ENCODE measurements around the gene SPAG6.
A peak's percentile ranks its signal among the peaks of the same experiment; 100 is the strongest.

The SPAG6 gene

GRCh38 chr10:22318772-22319171 is 26.5 kb upstream of the SPAG6 start:
- peaks cover 3 to 9% of the 10 kb centered on the region in 2 donors for H3K36me3 Mint-ChIP-seq
- H3K4me3 Mint-ChIP-seq = no peak overlapping the region
- no peak overlapping the region for H3K27ac Mint-ChIP-seq
- H3K27me3 Mint-ChIP-seq = no peaks in the 10 kb centered on the region
- peaks cover 19 to 45% of the 10 kb centered on the region in 2 donors for H3K4me1 Mint-ChIP-seq
- DNase-seq = no peak
- no peak for ATAC-seq (replicated peaks)
- H3K9me3 Mint-ChIP-seq = no peaks in the 10 kb centered on the region

GRCh38 chr10:22319547-22319979 is 25.7 kb upstream of the SPAG6 start:
- Mint-ChIP-seq H3K4me3 (peak overlapping the region; percentile 86 to 90), H3K27me3 (no peaks in the 10 kb centered on the region), H3K9me3 (no peaks in the 10 kb centered on the region), H3K36me3 (peaks cover 3 to 9% of the 10 kb centered on the region in 2 donors), H3K27ac (peak overlapping the region; percentile 95), H3K4me1 (peaks cover 25 to 53% of the 10 kb centered on the region in 2 donors)
- DNase-seq (no peak), ATAC-seq (replicated peaks) (no peak)

DNA sequence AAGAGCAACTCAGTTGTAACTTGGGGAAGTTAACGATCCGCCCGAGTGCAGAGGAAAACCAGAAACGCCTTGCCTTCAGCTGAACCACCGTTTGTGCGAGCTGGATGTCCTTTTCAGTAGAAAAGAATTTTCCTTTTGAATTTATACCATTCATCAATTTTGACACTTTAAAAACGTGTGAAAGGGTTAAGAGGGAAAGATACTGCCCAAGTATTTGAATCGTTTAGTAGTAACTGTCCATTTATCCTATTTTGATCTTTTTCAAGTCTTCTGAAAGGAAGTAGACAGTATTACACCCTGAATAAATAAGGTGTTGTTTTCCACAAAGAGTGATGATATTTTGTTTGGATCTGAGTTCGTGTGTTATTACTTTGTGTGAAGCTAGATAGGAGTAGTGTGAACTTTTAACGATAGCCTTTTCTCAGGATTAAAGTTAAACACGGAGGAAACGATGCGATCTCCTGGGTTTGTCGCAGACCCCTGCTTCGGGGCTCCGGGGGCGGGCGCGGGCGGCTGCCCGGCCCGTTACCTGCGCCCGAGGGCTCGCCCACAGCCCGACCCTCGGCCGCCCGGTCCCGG is 25.2 kb upstream of the SPAG6 start:
- ATAC-seq (replicated peaks) (no peak), DNase-seq (no peak)
- H3K4me1 Mint-ChIP-seq = peaks cover 25 to 54% of the 10 kb centered on the region in 2 donors
- peak overlapping the region; percentile 95 for H3K27ac Mint-ChIP-seq
- no peaks in the 10 kb centered on the region for H3K27me3 Mint-ChIP-seq
- no peaks in the 10 kb centered on the region for H3K9me3 Mint-ChIP-seq
- peak overlapping the region; percentile 86 to 90 for H3K4me3 Mint-ChIP-seq
- peaks cover 3 to 9% of the 10 kb centered on the region in 2 donors for H3K36me3 Mint-ChIP-seq

DNA sequence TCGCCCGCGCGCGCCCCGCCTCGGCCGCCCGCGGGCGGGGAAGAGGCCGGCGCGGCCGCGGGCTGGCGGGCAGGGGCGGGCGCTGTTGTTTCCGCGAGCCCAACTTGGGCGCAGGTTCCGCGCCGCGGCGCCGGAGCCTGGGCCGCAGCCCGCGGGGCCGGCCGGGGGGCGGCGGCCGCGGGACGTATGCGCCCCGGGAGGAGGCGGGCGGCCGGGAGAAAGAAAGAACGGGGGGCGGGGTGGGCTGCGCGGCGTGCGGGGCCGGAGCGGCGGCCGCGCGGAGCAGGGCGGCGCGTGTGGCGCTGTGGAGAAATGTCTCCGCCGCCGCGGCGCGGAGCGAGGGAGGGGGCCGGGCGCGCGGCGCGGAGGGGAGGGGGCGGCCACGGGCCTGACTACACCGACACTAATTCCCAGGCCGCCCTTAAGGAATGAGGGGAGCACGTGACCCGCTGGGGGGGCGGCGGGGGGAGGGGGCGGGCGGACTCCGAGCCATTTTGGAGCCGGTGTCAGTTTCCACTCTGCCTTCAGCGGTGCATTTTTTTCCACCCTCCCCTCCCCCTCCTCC is 24.6 kb upstream of the SPAG6 start, which contains the start of gene BMI1:
Gene BMI1, plus strand, starts transcription at position 509 of the 565 bp plus-strand sequence. CDS start 5,351 bp downstream, outside the sequence.
- Mint-ChIP-seq H3K27ac (peak within 1 kb of the TSS; percentile 97), H3K9me3 (no peaks in the 10 kb centered on the region), H3K4me1 (peaks cover 27 to 49% of the 10 kb centered on the region in 2 donors), H3K27me3 (no peaks in the 10 kb centered on the region), H3K36me3 (peaks cover 2 to 9% of the 10 kb centered on the region in 2 donors), H3K4me3 (peak within 1 kb of the TSS; percentile 90 to 92)
- DNase-seq (peak; percentile 37), ATAC-seq (replicated peaks) (peak; percentile 19 to 20)

DNA sequence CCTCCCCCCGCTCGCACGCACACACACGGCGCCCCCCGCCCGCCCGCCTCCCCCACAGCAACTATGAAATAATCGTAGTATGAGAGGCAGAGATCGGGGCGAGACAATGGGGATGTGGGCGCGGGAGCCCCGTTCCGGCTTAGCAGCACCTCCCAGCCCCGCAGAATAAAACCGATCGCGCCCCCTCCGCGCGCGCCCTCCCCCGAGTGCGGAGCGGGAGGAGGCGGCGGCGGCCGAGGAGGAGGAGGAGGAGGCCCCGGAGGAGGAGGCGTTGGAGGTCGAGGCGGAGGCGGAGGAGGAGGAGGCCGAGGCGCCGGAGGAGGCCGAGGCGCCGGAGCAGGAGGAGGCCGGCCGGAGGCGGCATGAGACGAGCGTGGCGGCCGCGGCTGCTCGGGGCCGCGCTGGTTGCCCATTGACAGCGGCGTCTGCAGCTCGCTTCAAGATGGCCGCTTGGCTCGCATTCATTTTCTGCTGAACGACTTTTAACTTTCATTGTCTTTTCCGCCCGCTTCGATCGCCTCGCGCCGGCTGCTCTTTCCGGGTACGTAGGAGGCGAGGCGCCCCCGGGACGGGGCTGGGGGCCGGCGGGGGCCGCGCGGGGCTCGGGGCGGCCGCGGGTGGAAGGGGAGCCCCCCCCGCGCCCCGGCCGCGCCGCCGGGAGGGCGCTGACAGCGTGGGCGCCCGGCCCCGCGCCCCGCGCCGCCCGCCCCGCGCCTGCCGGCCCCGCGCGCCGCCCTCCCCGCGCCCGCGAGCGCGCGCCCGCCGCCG is 24.0 kb upstream of the SPAG6 start:
- H3K27ac Mint-ChIP-seq = peak overlapping the region; percentile 97
- ATAC-seq (replicated peaks) (peak; percentile 29 to 31), DNase-seq (peak; percentile 55)
- H3K9me3 Mint-ChIP-seq = no peaks in the 10 kb centered on the region
- peaks cover 1 to 9% of the 10 kb centered on the region in 2 donors for H3K36me3 Mint-ChIP-seq
- H3K27me3 Mint-ChIP-seq = no peaks in the 10 kb centered on the region
- peaks cover 28 to 54% of the 10 kb centered on the region in 2 donors for H3K4me1 Mint-ChIP-seq
- H3K4me3 Mint-ChIP-seq = peak overlapping the region; percentile 90 to 92

DNA sequence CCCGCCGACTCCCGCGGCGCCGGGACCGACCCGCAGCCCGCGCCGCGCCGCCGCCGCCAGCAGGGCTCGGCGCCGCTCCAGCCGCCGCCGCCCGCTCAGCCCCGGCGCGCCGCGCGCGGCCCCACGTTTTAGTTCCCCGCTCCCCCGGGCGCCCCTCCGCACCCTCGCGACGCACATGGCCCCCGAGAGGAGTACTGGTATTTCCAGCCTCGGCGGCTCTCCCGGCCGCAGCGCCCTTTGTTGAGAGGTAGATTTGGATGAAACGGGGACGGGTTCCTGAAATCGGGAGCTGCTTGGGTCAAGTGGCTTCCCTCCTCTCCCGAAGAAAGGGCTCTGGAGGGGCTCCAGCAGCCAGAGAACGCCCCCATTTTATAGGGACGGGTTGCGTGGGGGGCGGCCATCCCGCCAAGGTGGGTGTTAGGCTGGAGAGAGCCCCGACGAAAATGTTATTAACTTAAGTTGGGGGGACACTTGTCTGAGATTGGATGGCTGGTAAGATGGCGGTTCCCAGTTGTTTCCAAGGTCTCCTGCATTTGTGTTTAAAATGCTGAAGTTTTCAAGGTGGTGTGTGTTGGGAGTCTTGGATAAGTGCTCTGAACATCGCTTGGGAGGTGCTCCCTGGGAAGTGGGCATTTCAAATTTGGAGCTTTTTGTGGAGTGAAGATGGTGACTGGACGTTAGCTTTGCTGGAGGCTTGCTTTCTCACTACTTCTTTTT is 23.2 kb upstream of the SPAG6 start:
- DNase-seq (no peak), ATAC-seq (replicated peaks) (peak; percentile 6 to 15)
- Mint-ChIP-seq H3K4me1 (peaks cover 28 to 57% of the 10 kb centered on the region in 2 donors), H3K36me3 (peaks cover 1 to 9% of the 10 kb centered on the region in 2 donors), H3K9me3 (no peaks in the 10 kb centered on the region), H3K27ac (peak overlapping the region; percentile 96), H3K4me3 (peak overlapping the region; percentile 87 to 91), H3K27me3 (no peaks in the 10 kb centered on the region)

DNA sequence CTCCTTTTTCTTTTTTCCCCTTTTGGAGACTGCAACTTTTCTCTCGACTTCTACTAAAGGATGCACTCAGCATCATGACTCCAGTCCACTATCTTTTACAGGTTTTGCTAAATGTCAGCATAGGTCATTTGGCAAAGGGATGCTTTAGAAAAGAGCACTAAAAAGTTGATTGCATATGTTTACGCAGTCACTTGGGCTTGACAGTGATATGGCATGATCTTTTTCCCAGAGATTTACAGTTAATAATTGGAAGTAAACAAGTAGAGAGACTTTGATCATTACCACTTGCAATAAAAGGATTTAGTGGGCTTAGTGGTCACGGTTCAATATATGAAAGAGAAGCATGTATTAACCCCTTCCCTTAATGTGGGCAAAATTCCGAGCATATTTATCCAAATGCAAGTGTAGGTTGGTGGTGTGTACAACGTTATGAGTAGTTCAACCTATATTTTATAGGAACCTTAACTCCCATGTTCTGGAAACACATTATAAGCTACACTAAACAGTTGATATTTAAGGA is 22.6 kb upstream of the SPAG6 start:
- peaks cover 28 to 57% of the 10 kb centered on the region in 2 donors for H3K4me1 Mint-ChIP-seq
- DNase-seq = no peak
- peak overlapping the region; percentile 87 to 91 for H3K4me3 Mint-ChIP-seq
- no peak for ATAC-seq (replicated peaks)
- peaks cover 1 to 12% of the 10 kb centered on the region in 2 donors for H3K36me3 Mint-ChIP-seq
- no peaks in the 10 kb centered on the region for H3K9me3 Mint-ChIP-seq
- peak overlapping the region; percentile 96 for H3K27ac Mint-ChIP-seq
- no peaks in the 10 kb centered on the region for H3K27me3 Mint-ChIP-seq

DNA sequence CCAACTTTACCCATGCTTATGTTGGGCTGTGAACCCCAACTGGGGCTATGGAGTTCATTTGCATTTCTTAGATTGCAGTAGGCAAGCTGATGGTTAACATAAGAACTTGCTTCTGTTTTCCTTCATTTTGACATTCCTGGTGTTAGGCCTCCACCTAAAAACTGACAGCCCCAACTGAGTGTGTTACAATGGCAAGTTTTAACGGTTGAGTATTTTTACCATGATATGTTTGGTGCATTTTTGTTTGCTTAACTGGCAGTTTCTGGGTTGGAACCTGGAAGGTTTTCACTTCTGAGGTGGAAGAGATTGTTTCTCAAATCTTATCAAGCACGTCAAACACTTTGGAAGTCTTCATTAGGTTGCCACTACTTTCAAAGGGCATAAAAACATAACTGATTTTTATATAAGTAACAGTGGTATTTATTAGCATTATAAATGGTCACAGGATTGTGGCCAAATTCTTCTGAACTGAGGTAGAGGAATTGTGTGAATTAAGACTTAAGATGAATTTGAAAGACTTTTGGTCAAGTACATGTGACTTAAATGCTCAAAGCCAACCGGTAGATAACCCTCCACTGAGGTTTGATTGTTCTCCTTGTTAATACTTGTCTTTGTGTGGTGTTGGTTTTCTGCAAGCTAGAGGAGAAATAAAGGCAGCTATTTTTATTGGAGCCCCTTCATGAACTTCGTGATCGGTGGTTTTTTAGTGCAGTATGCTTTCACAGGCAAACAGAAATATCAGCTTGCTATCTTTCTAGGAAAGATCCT is 21.6 kb upstream of the SPAG6 start:
- Mint-ChIP-seq H3K4me1 (peaks cover 28 to 57% of the 10 kb centered on the region in 2 donors), H3K9me3 (no peaks in the 10 kb centered on the region), H3K27ac (no peak overlapping the region), H3K36me3 (peaks cover 1 to 12% of the 10 kb centered on the region in 2 donors), H3K27me3 (no peaks in the 10 kb centered on the region), H3K4me3 (peak overlapping the region in 1 of 2 donors; percentile 17)
- ATAC-seq (replicated peaks) (no peak), DNase-seq (no peak)

GRCh38 chr10:22324413-22324812 is 20.9 kb upstream of the SPAG6 start:
- no peak overlapping the region for H3K27ac Mint-ChIP-seq
- H3K36me3 Mint-ChIP-seq = peaks cover 5 to 16% of the 10 kb centered on the region in 2 donors
- ATAC-seq (replicated peaks) (no peak), DNase-seq (no peak)
- H3K4me3 Mint-ChIP-seq = peak overlapping the region; percentile 82 to 84
- H3K9me3 Mint-ChIP-seq = no peaks in the 10 kb centered on the region
- H3K27me3 Mint-ChIP-seq = no peaks in the 10 kb centered on the region
- H3K4me1 Mint-ChIP-seq = peaks cover 28 to 52% of the 10 kb centered on the region in 2 donors

DNA sequence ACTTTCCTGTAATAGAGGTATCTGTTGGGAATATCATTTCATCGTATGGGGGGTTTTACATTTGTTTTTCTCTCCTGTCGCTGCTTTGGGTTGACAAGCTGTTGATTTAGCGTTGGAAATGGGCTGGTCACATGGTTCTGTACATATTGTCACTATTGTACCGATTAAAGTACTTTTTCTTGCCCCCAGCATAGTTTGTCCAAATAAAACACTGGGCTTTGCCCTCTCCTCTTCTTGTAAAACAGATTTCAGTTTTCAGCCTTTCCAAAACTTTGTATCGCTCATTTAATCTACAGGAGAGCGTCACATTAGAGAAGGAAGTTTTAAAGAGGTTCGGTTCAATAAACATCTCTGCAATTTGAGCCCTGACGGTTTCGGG is 20.4 kb upstream of the SPAG6 start:
- Mint-ChIP-seq H3K36me3 (peaks cover 10 to 20% of the 10 kb centered on the region in 2 donors), H3K27me3 (no peaks in the 10 kb centered on the region), H3K27ac (peak overlapping the region; percentile 92), H3K4me1 (peaks cover 26 to 47% of the 10 kb centered on the region in 2 donors), H3K4me3 (peak overlapping the region; percentile 82 to 84), H3K9me3 (no peaks in the 10 kb centered on the region)
- ATAC-seq (replicated peaks) (no peak), DNase-seq (no peak)

DNA sequence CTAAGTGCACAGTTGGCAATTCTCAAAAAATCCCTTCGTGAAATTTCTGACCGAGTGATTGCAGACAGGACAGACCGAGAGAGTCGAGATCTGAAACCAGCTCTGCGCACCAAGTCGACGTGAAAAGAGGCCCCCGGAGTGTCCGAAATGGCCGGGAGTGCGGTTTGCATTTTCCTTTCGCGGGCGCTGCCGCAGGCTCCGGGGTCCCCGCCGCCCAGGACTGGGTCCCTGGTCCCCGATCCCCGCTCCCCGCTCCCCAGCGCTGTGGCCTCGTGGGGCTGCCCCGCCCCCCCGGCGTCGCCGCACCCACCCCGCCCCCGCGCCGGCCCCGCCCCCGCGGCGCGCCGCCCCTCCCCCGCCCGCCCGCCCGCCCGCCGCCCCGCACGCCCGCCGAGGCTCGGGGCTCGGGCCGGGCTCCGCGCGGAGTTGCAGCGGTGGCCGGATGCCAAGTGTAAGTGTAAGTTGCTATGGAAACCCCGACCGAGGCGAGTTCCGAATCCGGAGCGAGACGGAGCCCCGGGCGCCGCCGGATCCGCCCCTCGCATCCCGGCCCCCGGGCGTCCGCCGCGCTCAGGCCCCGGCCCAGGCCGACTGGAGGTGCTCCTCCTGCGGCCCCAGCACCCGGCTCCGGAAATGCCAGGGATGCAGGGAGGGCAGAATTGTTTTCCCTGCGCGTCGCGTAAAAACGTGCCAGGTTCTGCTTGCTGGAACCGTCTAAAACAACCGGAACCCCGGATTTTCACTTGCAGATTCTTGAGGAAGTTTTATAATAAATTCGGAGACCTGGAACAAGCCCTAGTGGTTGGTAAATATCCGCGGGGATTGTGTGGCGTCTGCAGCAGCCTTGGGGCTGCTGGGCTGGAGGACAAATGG is 19.8 kb upstream of the SPAG6 start:
- H3K27ac Mint-ChIP-seq = peak overlapping the region; percentile 92
- no peaks in the 10 kb centered on the region for H3K9me3 Mint-ChIP-seq
- peaks cover 9 to 18% of the 10 kb centered on the region in 2 donors for H3K36me3 Mint-ChIP-seq
- H3K4me1 Mint-ChIP-seq = peaks cover 23 to 43% of the 10 kb centered on the region in 2 donors
- ATAC-seq (replicated peaks) (peak; percentile 46 to 50), DNase-seq (peak; percentile 51)
- H3K4me3 Mint-ChIP-seq = peak overlapping the region; percentile 82 to 84
- H3K27me3 Mint-ChIP-seq = no peaks in the 10 kb centered on the region

- Mint-ChIP-seq H3K9me3 (no peaks in the 10 kb centered on the region), H3K4me3 (peak overlapping the region; percentile 68 to 82), H3K27me3 (no peaks in the 10 kb centered on the region), H3K27ac (peak overlapping the region; percentile 54), H3K4me1 (peaks cover 23 to 43% of the 10 kb centered on the region in 2 donors), H3K36me3 (peaks cover 9 to 18% of the 10 kb centered on the region in 2 donors)
- ATAC-seq (replicated peaks) (no peak), DNase-seq (no peak)
These were observed 19.1 kb upstream of the SPAG6 start for GRCh38 chr10:22326145-22326702.

All from stimulated activated naive B cell treated with anti-CD40 and anti-IgM and Interleukin-4, amounts not matched to agents 10 μg/mL and 1 μg/mL and 100 μg/mL, for 72 hours (primary cell).